GM21390 (cell line): ENCODE results near the gene MGA.
"Not testable (repeated sequence)": the region's sequence is repeated elsewhere in the genome, so short reads cannot be mapped to it uniquely, and the experiment has no call there.

Source experiments
- ATAC-seq: cut with Tn5 transposase; IDR thresholded peaks from one replicate; pipeline ENCODE4 v1.9.1; 2021; ENCODE audit not compliant: unreplicated experiment

Gene MGA

DNA sequence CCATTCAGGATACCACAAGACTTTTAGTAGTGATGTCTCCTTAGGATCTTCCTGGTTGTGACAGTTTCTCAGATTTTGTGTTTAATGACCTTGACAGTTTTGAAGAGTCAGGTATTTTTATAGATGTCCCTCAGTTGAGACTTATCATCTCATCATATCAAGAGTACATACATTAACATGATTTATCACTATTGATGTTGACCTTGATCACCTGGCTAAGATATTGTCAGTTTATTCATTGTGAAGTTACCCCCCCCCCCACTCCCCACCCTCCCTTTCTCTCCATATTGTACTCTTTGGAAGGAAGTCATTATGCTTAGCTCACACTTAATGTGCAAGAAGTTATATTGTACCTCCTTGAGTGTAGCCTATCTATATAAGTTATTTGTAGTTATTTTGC is 42.9 kb downstream of the MGA start:
- no peak for ATAC-seq

DNA sequence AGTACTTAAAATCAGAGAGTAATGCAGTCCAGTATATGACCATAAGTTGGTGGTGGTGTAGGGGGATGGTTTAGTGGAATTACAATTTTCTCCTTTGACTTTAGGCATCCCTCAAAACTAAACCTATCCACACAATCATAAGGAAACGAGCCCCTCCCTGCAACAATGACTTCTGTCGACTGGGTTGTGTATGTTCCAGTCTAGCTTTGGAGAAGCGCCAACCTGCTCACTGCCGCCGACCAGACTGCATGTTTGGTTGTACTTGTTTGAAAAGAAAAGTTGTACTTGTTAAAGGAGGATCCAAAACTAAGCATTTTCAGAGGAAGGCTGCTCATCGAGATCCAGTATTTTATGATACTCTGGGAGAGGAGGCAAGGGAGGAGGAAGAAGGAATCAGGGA is 52.8 kb downstream of the MGA start:
- ATAC-seq = no peak

DNA sequence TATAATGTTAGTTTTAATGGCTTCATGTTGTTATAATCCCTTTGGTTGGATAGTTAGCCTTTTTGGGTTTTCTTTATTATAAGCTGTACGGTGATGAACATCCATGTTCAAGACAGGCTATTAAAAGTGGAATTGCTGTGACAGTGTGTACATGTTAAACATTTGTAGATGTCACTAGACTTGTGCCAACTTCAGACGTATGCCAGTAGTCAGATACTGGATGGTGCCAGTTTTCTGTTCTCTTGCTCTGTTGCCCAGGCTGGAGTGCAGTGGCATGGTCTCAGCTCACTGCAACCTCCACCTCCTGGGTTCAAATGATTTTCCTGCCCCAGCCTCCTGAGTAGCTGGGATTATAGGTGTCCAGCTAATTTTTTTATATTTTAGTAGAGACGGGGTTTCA is 54.1 kb downstream of the MGA start:
- ATAC-seq = no peak

DNA sequence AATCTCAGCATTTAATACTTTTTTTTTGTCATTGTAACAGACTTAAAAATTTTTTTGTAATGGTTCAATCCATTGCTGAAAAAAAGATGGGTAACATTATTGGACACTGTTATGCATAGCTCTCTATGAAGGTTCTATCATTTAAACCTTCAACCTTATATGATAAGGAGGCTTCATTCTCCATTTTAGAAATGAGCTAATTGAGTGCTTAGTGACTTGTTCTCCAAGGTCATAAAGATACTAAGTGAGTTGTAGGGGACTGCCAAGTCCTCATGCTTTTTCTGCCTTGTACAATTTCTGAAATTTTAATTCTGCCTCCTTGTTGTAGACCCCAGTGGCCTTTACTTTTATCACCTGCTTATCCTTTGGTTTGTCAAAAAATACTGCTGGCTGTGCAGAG is 56.7 kb downstream of the MGA start:
- ATAC-seq = no peak

DNA sequence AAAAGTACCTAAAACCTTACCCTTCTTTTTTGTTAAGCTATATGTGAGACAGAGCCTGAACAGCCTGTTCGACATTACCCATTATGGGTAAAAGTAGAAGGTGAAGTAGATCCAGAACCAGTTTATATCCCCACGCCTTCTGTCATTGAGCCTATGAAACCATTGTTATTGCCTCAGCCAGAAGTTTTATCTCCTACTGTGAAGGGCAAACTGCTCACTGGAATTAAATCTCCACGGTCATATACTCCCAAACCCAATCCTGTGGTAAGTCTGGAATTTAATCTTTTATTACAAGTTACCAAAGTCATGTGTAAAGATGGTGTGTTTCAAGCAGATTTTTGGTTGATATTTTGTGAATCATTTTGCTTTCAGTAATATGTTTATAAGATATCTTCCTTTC is 66.9 kb downstream of the MGA start:
- no peak for ATAC-seq

DNA sequence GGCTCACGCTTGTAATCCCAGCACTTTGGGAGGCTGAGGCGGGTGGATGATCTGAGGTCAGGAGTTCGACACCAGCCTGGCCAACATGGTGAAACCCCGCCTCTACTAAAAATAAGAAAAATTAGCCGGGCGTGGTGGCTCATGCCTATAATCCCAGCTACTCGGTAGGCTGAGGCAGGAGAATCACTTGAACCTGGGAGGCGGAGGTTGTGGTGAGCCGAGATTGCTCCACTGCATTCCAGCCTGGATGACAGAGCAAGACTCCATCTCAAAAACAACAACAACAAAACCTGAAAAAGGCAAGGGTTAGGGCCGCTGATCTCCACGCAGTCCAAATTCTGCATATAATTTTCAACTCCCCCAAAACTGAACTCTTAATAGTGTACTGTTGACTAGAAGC is 67.9 kb downstream of the MGA start:
- not testable (repeated sequence) for ATAC-seq

DNA sequence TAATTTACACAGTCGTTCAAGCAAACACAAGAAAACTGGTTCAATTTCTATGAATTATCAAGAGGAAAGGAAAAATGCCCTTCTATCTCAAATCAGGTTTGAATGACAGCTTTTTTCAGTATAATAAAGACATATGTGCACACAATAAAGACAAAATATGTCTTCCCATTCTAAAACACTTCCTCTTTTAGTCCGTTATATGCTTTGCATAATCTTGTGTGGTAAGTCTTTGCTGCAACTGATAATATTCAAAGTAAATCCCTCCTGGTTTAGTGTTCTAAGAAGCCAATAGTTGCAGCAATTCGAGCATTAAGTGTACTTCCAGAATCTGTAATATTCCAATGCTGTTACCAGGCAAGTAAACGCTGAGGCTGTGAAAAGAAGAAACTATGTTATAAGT is 70.3 kb downstream of the MGA start:
- no peak for ATAC-seq

DNA sequence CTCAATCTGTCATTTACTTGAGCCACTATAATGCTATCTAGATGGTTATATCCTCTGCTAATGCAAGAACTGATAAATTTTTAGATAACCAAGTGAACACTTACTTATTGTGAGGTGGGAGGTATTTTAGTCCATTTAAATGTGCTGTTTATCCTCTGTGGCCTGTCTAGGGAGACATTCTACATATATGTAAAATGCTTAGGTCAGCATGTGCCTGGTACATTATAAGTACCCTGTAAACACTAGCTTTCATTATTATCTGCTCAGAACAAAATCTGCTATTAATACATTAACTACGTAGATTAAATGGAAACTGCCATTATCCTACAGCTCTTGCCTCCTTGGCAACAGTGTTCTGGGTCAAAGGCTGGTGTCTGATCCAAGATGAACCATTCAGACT is 72.3 kb downstream of the MGA start:
- no peak for ATAC-seq

DNA sequence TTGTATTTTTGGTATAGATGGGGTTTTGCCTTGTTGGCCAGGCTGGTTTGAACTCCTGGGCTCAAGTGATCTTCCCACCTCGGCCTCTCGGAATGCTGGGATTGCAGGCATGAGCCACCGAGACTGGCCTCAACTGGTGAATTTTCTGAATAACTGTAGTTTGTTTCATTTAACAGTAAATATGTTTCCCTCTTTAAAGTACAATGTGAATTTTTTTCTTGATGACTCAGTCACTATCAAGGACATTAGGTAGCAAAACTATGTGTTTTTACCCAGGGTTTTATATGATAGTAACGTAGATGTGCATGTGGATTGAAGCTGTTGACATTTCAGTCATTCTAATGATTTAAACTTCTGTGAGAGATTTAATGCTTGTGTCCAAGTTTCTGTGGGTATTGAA is 73.9 kb downstream of the MGA start:
- ATAC-seq = no peak

DNA sequence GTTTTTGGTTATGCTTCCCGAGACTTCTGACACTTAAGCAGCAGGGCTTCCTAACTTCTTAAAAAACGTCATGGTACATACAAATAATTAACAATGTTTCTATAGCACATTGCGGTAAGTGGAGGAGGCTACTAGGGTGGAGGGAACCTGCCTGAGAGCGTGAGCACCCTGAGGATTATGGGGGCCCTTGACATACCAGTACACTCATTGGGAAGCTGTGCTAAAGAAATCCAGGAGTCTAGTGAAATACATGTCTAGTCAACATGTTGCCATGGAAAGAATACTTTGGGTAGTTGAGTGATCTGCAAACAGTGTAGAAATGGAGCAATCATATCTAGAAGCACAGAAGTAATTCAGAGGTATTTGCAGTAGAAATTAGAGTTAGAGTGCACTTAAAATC is 74.8 kb downstream of the MGA start:
- no peak for ATAC-seq

DNA sequence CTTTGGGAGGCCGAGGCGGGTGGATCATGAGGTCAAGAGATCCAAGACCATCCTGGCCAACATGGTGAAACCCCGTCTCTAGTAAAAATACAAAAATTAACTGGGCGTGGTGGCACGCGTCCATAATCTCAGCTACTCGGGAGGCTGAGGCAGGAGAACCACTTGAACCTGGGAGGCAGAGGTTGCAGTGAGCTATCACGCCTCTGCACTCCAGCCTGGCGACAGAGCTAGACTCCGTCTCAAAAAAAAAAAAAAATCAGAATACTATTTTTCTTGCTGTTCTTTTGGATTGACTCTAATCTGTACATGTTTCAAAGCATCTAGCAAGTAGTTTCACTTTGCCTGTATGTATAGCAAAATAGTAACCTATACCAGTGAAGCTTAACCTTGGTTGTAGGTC is 75.3 kb downstream of the MGA start:
- not testable (repeated sequence) for ATAC-seq

DNA sequence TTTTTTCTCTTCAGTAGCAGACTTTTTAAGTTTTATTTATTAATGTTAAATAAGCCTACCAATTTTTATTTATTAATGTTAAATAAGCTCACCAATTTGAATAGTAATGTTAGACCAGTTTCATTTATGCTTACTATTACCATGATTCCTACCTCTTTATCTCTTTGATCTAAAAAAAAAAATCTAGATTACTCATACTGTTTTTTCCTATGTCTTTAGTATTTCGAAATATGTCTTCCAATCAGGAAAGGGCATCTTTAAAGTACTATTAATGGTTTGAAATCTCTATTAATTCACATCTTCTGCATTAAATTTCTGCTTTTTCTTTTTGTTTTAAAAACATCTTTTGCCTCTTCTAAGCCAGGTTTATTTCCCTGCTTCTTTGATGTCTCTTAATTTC is 86.6 kb downstream of the MGA start:
- no peak for ATAC-seq

DNA sequence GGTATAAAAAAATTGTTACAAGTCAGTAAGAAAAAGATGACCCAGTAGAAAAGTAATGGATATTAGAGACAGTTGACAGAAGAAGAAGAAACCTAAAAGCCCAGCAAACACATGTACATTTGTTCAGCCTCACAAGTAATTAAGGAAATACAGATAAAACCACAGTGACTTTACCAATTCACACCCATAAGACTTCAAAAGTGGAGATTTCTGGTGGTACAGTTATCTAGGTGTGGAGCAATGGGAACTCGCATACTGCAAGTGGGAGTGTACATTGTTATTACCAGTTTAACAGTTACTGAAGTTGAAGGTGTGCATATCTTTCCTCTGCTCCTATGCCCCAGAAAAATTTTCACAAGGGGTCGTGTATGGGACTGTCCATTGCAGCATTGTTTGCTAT is 96.0 kb downstream of the MGA start:
- no peak for ATAC-seq

DNA sequence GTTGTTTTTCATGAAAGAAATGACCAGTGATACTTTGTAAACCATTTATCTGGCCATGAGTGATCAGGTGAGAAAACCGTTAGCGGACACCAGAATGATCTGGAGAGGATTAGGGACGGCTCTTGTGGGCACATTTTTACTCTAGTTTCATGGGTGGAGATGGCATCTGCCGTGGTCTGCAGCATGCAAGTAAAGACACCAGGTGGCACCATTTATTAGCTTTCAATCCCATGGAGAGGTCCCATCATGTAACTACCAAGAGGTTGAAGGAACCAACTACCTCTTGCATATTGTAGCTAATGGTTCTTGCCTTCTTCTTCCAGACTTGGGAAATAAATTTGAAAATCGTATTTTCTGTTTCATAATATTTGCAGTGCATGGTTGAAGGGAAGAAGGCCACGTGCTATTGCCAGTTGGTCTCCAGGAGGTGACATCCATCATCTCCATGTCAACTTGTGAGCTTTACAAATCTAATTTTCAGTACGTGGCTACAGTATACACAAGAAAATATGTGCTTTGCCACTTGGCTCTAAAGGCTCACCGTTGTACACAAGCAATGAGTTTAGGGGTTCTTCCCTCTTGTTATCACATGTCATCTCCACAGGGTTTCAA is 112.6 kb downstream of the MGA start:
- ATAC-seq = no peak

DNA sequence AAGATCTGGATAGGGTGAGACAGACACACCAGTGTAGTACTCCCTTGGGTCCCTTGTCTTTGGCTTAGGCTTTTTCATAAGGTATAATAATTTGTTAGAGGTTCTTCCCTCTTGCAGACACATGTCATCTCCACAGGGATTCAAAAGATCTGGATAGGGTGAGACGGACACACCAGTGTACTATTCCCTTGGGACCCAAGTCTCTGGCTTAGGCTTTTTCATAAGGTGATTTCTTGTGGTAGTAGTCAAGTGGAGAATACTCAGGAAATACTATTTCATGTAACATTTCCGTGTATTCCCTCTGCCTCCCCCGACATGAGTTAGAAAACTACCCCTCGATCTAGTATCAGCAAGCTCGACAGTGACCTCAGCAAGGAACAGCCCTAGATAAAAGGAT is 113.1 kb downstream of the MGA start:
- ATAC-seq = no peak

DNA sequence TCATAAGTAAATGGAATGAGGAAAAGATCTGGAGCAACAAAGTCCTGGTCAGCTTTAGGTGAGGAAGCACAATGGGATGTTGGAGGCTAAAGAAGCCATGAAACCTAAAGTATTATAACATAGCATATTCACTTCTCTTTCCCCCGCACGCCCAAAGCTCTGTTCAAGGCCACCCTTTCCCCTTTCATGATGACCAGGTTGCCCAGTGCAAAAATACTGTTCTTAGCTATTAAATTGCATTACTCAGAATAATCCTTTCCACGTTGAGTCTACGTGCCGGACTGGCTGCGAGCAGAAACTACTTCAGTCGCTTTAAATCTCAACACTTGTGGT is 113.5 kb downstream of the MGA start:
- ATAC-seq = no peak

DNA sequence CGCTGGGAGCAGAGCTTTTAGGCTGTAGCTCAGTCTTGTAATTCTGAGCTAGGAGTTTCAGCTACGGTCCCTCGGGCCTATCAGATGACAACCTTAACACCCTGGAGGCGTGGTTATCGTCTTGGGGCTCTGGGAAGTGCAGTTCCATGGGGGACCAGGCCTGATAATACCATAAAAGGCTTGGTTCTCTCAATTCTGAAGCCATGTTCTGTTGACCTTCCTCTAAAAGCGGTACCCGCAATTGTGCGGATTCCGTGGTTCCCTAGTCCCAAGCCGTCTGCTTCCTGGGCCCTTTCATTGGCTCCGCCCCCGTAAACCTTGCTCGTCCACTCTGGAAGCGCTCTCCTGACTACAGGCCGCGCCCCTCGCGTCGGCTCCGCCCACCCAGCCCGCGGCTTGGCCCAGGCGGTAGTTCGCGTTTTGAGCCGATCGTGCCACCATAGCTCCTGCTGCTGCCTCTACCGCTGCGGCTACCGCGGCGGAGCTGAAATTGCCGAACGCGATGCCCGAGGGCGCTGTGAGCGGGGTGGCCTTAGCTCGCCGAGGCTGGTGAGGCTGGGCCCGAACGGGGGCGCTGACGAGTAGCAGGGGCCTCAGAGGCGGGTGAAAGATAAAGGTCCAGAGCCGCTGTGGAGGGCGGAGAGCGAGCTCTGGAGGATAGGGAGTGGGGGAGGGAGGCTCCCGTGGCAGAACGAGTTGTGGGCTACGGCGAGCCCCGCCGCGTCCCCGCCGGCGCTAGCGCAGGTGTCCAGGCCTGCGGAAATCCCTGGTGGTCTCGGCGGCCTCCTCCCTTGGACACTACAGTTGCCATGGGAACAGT is 114.1 kb downstream of the MGA start, which contains the start of gene MAPKBP1:
TSS of gene MAPKBP1 (plus strand) at position 423 of the 820 bp plus-strand sequence. CDS start 792 bp downstream, outside the sequence.
- peak; percentile 71 for ATAC-seq

DNA sequence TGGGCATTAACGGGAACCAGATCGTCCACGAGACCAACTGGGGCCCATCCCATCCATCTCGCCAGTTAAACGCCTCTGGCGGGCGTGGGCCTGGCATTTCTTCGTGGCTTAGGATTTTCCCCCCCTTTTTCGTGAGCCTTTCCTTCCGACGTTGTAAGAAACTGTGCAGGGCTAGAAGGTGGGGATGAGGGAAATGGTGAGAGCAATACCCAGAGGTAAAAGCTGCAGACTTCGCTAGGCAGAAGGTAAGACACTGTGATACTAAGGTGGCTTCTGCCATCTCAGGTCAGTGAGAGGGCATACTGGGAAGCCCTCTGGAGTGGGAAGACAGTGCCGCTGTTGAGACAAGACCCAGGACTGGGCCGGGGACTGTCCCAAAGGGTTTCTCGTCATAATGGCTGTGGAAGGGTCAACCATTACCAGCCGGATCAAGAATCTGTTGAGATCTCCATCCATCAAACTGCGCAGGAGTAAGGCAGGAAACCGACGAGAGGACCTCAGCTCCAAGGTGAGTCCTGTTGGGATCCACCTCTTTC is 114.7 kb downstream of the MGA start:
- no peak for ATAC-seq

DNA sequence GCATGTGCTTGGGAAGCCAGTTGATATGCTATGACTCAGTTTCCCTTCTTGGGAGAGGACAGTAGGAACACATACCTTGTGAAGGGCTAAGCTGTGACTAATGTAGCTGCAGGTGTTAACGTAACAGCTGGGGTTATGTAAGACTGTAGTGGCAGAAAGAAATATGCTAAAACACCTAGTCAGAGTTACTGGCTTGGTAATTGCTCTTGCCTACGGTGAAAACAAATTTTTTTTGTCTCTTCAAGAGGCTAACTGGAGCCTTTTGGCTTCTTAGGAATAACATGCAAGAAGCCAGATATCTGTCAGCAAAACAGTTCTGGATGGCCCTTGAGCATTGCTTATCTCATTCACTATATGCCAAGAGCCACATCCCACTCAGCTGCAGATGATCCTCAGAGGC is 115.4 kb downstream of the MGA start:
- ATAC-seq = no peak

DNA sequence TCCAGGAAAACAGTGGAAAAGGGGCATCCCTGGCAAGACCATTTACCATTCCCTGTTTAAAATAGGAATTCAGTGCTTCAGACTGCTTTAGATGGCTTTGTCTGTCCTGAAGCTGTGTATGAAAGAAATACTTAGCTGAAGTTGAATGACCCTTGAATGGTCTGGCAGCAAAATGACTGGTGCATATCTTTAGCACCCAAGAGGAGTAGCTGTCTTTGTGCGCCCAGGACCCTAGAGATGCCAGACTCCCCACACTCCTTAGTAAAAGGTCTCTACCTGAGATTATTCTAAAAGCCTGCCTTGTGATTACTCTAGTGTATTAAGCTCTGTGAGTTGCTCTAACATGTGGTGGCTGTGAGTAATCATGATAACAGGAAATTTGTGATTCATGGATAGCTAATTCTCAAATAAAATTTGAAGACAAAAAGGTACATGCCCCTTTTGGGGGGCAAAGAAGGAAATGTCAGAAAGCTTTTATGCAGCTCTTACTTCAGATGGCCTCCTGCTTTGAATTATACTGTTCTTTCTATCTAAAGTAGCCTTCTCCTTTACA is 117.3 kb downstream of the MGA start:
- ATAC-seq = no peak

DNA sequence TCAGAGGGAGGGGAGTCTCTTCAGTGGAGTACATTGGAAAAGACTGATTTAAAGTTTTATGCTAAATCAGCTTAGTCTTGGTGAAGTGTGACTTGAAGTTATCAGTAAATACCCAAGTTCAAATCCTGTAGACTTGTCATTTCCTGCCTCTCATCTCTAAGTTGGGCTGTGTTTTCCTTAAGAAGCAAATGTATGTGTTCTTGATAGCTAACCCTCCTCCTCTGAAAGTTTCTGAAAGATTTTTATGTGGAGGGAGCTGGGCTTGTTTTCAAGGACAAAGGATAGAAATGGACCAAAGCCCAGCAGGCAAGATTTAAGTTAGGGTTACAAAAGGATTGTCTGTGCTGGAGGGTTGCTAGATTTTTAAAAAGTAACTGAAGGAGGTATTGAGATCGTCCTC is 118.3 kb downstream of the MGA start:
- ATAC-seq = no peak

DNA sequence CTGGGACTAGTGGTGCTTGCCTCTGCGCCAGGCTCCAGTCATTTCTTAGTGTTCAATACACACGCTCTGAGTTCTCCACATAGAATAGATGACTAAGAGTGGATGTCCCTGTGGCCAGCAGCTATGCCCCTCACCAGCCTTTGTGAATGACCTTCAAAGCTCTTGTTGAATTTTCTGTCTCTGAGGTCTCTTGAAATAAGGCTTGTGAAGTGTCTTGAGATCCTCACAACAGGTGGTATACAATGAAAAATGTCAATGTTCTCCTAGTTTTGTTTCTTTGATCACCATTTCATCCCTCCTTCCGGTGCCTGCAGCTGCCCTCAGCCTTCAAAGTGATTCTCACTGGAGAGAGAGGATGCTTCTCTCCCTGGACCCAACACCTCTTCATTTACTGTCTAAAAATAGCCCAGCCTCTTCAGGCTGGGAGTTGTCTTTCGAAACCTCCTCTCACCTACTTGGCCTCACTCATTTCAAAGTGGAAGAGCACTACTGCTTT is 119.5 kb downstream of the MGA start:
- ATAC-seq = no peak
